ENCODE data around the gene PARPBP. TPM values are rescaled to one million over a fixed set of nuclear protein-coding genes. Genes with fewer than 3 reads are reported as not detected.

Gene PARPBP
- total RNA-seq, 1 donor from 2014 or later, result 2.3 TPM

Other genes with a start within 250 kb of the PARPBP start
- gene DRAM1, start 242.6 kb upstream of the PARPBP start, total RNA-seq, result 35.3 TPM
- 51.7 TPM for gene WASHC3, start 58.2 kb upstream of the PARPBP start, total RNA-seq
- 19.8 TPM for gene NUP37, start 69 bp upstream of the PARPBP start, total RNA-seq
- not detected for gene PMCH, start 77.7 kb downstream of the PARPBP start, total RNA-seq

Data from mesenteric fat pad (tissue), 1 donor.